ENCODE measurements around the gene ATP9B. TPM values are rescaled to one million over a fixed set of nuclear protein-coding genes. Genes with fewer than 3 reads are reported as not detected.
"Not testable (repeated sequence)": the region's sequence is repeated elsewhere in the genome, so short reads cannot be mapped to it uniquely, and the experiment has no call there.

The ATP9B gene
- total RNA-seq, 1 donor from 2014 or later: 27.3 TPM

GRCh38 chr18:79372461-79372860 lies 303.3 kb downstream of the ATP9B start:
- no peak for TF ChIP-seq CTCF (IDR thresholded peaks at IDR 0.05)
- DNase-seq (ENCODE audit: extremely low spot score, unreplicated experiment): no peak
- no peak overlapping the region for H3K4me3 Mint-ChIP-seq (ENCODE audit: unreplicated experiment)
- H3K27ac Mint-ChIP-seq (ENCODE audit: unreplicated experiment): no peak overlapping the region
- peaks cover 1% of the 10 kb centered on the region for H3K4me1 Mint-ChIP-seq (ENCODE audit: unreplicated experiment)
- H3K9me3 Mint-ChIP-seq (ENCODE audit: unreplicated experiment): no peaks in the 10 kb centered on the region
- no peaks in the 10 kb centered on the region for H3K27me3 Mint-ChIP-seq (ENCODE audit: unreplicated experiment)
- H3K36me3 Mint-ChIP-seq (ENCODE audit: unreplicated experiment): peaks cover 4% of the 10 kb centered on the region

GRCh38 chr18:79372991-79373390 lies 303.8 kb downstream of the ATP9B start:
- Mint-ChIP-seq H3K4me1 (ENCODE audit: unreplicated experiment) (peaks cover 1% of the 10 kb centered on the region), H3K27ac (ENCODE audit: unreplicated experiment) (no peak overlapping the region), H3K9me3 (ENCODE audit: unreplicated experiment) (no peaks in the 10 kb centered on the region), H3K27me3 (ENCODE audit: unreplicated experiment) (no peaks in the 10 kb centered on the region), H3K4me3 (ENCODE audit: unreplicated experiment) (no peak overlapping the region), H3K36me3 (ENCODE audit: unreplicated experiment) (peaks cover 4% of the 10 kb centered on the region)
- DNase-seq (ENCODE audit: extremely low spot score, unreplicated experiment): no peak
- TF ChIP-seq CTCF (IDR thresholded peaks at IDR 0.05): no peak

- no peak overlapping the region for H3K4me3 Mint-ChIP-seq (ENCODE audit: unreplicated experiment)
Observed at GRCh38 chr18:79373736-79374135, 304.5 kb downstream of the ATP9B start.

GRCh38 chr18:79374408-79375171 lies 305.4 kb downstream of the ATP9B start:
- H3K27ac Mint-ChIP-seq (ENCODE audit: unreplicated experiment): no peak overlapping the region
- H3K9me3 Mint-ChIP-seq (ENCODE audit: unreplicated experiment): no peaks in the 10 kb centered on the region
- peaks cover 8% of the 10 kb centered on the region for H3K4me1 Mint-ChIP-seq (ENCODE audit: unreplicated experiment)
- peak; percentile 51 for DNase-seq (ENCODE audit: extremely low spot score, unreplicated experiment)
- H3K36me3 Mint-ChIP-seq (ENCODE audit: unreplicated experiment): peaks cover 10% of the 10 kb centered on the region
- H3K4me3 Mint-ChIP-seq (ENCODE audit: unreplicated experiment): no peak overlapping the region
- no peak for TF ChIP-seq CTCF (IDR thresholded peaks at IDR 0.05)
- H3K27me3 Mint-ChIP-seq (ENCODE audit: unreplicated experiment): no peaks in the 10 kb centered on the region

More at GRCh38 chr18:79373736-79374135, 304.5 kb downstream of the ATP9B start:
- Mint-ChIP-seq H3K4me1 (ENCODE audit: unreplicated experiment) (peaks cover 3% of the 10 kb centered on the region), H3K27ac (ENCODE audit: unreplicated experiment) (no peak overlapping the region), H3K27me3 (ENCODE audit: unreplicated experiment) (no peaks in the 10 kb centered on the region), H3K36me3 (ENCODE audit: unreplicated experiment) (peaks cover 7% of the 10 kb centered on the region), H3K9me3 (ENCODE audit: unreplicated experiment) (no peaks in the 10 kb centered on the region)
- DNase-seq (ENCODE audit: extremely low spot score, unreplicated experiment): no peak
- no peak for TF ChIP-seq CTCF (IDR thresholded peaks at IDR 0.05)

- Mint-ChIP-seq H3K4me1 (ENCODE audit: unreplicated experiment) (peaks cover 8% of the 10 kb centered on the region), H3K9me3 (ENCODE audit: unreplicated experiment) (no peaks in the 10 kb centered on the region), H3K27me3 (ENCODE audit: unreplicated experiment) (no peaks in the 10 kb centered on the region), H3K36me3 (ENCODE audit: unreplicated experiment) (peaks cover 10% of the 10 kb centered on the region), H3K27ac (ENCODE audit: unreplicated experiment) (no peak overlapping the region), H3K4me3 (ENCODE audit: unreplicated experiment) (no peak overlapping the region)
- TF ChIP-seq CTCF (IDR thresholded peaks at IDR 0.05): no peak
- no peak for DNase-seq (ENCODE audit: extremely low spot score, unreplicated experiment)
Observed at GRCh38 chr18:79375441-79376154, 306.4 kb downstream of the ATP9B start.

GRCh38 chr18:79376661-79377060 lies 307.5 kb downstream of the ATP9B start:
- not testable (repeated sequence) for H3K9me3 Mint-ChIP-seq (ENCODE audit: unreplicated experiment); H3K4me1 Mint-ChIP-seq (ENCODE audit: unreplicated experiment); H3K27ac Mint-ChIP-seq (ENCODE audit: unreplicated experiment); H3K27me3 Mint-ChIP-seq (ENCODE audit: unreplicated experiment); H3K36me3 Mint-ChIP-seq (ENCODE audit: unreplicated experiment); H3K4me3 Mint-ChIP-seq (ENCODE audit: unreplicated experiment)
- peak; percentile 34 for DNase-seq (ENCODE audit: extremely low spot score, unreplicated experiment)
